GM19463 (cell line): ENCODE results near the gene GPATCH4.
"Not testable (repeated sequence)": the region's sequence is repeated elsewhere in the genome, so short reads cannot be mapped to it uniquely, and the experiment has no call there.

Source experiments
- ATAC-seq: cut with Tn5 transposase; IDR thresholded peaks from one replicate; pipeline ENCODE4 v1.9.1; 2021; ENCODE audit warnings: mild to moderate bottlenecking, moderate library complexity; ENCODE audit not compliant: unreplicated experiment

GPATCH4 gene

DNA sequence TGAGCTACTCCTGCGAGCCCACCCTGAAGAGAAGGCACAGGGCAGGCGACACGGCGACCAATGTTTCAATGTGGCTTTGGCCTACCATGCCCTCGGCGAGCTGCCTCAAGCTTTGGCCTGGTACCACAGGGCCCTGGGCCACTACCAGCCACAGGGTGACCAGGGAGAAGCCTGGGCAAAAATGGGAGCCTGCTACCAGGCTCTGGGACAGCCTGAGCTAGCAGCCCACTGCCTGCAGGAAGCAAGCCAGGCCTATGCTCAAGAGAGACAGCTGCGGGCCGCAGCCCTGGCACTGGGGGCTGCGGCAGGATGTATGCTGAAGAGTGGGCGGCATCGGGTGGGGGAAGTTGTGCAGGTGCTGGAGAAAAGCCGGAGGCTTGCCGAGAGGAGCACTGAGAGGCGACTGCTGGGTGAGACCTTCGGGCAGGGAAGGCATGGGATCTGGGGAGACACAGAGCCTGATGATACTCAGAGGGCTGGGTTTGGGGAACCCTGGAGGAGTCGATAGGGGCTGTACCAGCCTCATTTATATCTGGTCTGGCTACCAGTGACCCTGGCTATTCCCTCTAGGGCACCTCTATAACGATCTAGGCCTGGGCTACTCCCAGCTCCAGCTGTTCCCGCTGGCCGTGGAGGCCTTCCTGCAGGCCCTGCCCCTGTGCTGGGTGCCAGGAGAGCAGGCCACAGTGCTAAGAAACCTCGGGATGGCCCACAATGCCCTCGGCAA lies 19.5 kb downstream of the GPATCH4 start:
- peak; percentile 56 for ATAC-seq

DNA sequence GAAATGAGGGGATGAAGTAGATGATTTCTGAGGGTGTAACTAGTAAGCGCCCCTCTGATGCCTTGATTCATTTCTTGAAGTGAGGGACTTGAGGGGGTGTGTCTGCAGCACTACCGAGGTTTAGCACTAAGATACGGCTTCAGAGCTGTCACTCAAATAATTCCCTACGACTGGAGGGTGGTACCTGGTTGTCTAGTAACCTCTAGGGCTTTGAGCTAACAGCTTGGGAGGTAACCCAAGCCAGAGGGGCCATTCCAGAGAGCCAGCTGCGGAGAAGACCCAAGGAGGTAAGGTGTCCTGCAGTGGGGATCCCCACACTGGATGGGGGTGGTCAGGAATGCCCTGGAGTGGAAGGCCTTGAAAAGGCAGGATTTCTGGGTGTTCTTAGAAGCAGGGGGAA lies 21.8 kb downstream of the GPATCH4 start, which contains the start of gene TTC24:
Gene TTC24 (plus strand): TSS at position 252 of the 400 bp plus-strand sequence. CDS start 1,642 bp downstream, outside the sequence.
- ATAC-seq: no peak

DNA sequence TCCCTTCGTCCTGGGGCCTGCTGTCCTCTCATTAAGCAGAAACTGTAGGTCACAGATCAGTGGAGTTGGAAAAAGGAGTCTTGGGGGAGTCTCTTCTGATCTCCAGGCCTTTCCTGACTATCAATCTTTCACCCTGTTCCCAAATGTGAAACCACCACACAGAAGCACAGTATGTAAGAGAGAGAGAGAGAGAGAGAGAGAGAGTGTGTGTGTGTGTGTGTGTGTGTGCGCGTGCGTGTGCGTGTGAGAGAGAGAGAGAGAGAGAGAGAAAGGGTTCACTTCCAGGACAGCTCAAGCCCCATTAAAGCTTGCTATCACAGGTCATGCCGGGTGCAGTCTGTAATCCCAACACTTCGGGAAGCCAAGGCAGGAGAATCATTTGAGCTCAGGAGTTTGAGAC lies 23.2 kb downstream of the GPATCH4 start:
- no peak for ATAC-seq

DNA sequence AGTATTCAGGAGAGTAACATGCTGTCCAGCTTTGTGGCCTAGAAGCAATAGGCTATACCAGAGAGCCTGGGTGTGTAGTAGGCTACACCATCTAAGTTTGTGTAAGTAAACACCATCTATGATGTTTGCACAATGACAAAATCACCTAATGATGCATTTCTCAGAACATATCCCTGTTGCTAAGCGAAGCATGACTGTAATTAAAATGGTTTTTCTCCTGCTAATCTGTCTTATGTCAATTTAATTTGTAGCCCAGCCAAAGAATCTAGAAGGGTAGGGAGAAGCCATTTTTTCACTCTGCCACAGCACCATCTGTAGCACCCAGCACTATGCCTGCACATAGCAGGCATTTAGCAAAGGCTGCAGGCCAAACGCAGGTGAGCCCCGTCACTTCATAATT lies 23.7 kb downstream of the GPATCH4 start:
- ATAC-seq: no peak

DNA sequence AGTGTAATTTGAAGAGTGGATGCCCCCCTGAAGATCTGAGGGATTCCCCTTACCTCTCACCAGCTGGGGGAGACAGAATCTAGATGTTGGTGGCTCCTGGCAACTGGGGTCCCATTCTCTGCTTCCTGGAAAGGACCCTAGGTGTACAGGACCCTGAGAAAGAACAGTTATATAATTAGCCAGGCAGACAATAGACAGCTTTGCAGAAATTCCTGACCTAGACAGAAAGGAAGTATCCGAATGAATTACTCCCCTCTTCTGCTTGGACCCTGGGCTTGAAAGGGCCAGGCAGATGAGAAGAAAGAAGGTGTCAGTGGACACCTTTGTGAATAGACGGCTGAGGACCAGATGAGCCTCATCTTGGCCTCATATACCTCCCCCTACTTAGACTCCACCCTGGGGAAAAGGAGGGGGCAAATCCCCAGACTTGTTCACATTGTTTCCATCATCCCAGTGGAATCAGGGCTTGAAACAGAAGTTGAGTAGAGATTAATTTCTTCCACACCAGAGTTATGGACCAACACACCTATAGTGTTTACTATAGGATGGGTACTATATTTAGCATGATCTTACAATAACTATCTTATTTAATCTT lies 27.1 kb downstream of the GPATCH4 start:
- ATAC-seq: no peak

DNA sequence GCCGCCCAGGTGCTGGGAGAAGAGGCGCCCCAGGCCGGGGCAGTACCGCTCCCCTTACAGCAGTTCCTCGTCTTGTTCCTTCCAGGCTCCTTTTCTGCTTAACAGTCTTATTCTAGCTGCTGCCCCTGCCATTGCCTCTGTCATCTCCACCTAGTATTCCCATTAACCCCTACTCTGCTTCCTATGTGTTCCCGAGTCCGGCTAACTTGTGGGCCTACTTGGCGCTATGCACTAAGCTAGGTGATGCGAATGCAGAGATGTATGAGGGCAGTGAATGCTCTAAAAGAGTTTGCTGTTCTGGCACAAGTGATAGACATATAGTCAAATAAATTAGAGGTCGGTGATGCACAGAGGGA lies 28.6 kb downstream of the GPATCH4 start:
- no peak for ATAC-seq

DNA sequence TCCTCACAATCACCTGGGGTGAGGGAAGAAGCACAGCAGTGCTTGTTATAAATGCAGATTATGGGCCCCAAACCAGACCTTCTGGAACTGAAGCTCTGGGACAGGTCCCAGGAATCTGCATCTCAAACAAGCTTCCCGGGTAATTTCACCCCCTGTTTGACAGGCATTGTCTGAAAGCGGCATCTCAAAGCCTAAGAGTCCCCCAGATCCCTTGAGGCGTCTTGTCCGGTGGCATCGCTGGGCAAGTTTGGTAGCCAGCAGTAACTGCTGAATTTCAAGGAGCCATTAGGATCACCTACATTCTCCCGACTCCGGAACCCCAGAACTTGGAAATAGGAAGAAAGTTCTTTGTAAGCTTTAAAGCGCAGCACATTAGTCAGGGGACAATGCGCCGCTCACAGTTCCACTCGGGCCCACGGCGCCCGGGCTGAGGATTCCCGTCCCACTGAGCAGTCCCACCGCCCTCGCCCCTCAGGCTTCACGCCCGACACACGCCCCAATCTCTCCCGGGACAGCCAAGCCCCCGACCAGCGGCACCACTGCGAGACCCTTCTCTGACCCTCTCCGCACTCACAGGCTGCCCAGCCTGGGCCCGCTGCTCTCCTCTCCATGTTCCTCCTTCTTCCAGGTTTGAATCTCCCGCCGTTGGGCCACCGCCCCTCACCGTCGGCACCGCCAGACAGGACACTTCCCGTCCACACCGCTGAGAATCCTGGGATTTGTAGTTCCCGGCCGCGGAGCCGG lies 29.2 kb downstream of the GPATCH4 start, which contains the start of gene IQGAP3:
Gene IQGAP3 (minus strand): TSS at position 647 of the 744 bp plus-strand sequence. CDS start 36 bp downstream, at position 611.
- ATAC-seq: peak; percentile 92

DNA sequence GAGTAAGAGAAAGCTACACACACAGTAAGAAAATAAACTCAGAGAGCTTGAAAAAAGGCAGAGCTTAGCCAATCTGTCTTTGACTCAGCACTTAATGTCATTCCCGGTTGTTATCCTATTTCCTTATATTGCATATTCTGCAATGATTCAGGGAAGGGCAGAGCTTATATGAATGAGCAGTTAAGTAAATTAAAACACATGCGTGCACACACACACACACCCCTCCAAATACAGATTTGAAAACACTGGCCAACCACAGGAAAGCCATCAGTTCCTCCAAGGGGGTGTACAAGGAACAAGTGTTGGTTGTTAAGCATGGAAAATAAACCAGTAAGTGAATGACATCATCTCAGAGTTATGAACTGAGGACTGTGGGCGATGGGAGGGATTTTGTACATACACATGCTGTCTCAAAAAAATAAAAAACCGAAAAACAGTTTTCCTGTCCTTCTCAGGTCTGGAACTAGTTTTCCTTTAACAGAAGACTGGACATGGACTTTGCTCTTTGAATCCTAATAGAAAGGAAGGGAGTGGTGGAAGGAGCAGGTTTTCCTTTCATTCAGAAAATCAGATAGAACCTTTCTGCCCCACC lies 29.9 kb downstream of the GPATCH4 start:
- no peak for ATAC-seq

DNA sequence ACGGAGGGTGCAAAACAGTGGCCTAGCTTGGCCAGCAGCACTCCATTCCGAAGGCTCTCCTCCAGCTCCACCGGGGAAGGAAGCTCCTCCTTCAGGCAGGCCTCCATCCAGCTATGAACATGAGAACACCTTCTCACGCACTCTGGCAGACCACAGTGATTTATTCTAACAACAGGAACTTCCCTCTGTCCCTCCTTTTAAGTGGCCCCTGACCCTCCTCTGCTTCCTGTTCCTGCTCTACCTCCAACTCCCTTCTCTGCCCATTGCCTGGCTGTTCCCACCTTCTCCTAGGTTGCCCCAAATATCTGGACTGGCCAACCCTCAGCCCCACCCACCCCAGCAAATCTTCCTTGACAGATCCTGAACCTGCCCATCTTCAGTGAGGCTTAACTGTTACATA lies 34.8 kb downstream of the GPATCH4 start:
- no peak for ATAC-seq

DNA sequence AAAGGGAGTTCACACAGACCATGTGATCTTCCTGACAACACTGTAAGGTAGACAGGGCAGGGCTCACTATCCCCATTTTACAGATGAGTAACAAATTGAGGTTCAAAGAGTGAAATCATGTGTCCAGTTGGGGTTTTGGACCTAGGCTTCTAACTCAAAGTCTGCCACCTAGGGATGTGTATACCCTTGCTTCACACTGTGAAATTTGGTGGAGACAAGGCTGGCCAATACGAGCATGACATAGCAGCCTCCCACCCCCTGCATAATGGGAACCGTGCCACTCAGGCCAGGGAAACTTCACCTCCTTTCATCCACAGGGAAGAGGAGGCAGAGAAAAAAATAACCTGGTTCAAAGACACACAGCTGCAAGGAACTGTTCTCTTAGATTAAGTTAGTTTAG lies 35.8 kb downstream of the GPATCH4 start:
- no peak for ATAC-seq

DNA sequence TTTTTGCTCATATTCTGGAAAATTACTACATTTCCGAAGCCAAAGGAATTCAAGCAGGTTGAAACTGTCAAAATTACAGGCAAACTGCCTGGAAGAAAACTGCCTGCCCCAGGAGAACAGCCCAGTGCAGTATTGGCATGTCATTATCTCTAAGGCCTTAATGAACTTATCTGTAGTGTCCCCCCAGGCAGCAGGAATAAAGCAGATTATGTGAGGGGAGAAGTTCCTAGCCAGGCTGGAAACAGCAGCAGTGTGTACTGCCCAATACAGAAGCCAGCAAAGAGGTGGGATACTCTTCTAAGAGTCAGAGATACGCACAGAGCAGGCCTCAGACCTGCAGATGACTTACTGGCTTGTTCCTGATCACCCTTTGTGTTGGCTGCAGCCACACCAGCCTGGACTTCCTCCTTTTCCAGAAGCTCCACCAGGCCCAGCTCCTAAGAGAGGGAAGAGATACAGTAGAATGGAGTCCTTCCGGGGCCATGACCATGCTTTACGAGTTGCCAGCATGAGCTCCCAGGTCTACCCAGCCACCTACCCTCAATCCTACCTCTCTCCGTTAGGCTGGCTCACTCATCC lies 40.6 kb downstream of the GPATCH4 start:
- no peak for ATAC-seq

DNA sequence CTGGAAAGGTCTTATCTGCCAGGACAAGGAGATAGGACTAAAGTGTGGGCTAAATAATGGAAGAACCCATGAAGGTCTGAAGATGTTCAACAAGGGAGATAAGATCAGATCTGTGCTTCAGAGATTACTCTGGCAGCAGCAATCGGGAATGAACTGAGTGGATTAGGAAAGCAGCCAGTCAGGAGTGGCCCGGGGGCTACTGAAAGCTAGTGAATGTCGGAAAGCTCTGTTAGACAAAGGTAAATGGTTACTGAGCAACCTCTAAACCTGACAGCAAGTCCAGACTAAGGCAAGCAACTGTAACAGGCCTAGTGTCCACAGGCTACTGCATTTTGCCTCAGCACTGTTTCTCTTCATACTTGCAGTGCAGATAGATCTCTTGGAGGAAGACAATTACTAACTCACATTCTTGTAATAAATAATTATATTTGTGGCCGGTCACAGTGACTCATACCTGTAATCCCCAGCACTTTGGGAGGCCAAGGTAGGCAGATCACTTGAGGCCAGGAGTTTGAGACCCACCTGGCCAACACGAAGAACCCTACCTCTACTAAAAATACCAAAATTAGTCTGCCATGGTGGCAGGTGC lies 41.4 kb downstream of the GPATCH4 start:
- ATAC-seq: no peak

DNA sequence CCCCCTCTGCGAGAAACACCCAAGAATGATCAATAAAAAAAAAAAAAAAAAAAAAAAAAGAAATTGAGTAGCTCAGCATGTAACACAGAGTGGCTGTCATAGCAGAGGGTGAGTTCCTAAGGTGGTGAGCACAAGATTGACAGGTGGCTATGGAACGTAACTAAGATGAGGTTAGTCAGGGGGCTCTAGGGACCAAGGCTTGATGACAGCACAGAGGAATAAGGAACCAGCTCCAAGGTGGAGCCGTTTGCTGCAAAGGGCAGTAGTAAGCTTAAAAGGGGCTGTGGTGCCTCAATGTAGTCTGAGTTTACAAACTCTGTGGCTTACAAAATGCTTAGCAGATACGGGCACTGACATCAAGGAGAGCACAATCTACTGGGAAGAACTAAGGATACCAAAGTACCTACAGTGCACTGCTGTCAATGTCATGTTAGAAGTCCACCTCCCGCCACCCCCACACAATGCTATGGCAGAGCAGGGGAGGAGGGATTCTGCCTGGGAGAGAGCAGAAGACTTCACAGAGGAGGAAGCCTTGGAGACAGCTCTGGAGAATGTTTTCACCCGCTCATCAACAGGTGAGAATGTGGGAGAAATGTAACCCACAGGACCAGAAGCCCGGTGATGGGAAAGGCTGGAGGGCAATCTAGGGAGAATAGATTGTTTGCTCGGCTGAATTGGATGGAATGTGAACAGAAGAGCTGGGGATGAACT lies 42.0 kb downstream of the GPATCH4 start:
- no peak for ATAC-seq

DNA sequence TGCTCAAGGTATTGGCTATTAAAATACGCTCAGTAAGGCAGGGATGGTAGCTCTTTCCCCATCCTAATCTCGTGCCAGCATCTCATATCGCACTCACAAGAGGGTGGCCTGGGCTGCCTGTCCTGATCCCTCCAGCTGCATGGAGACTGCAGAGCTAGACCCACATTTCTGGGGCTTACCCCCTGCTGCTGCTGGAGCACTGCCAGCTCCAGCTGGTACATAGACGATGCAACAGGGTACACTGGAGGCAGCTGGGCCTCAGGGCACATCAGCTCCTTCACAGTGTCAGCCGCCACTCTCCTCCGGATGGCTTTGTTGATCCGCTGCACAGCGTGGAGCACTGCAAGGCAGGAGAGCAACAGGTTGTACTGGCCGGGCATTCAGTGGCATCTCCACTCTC lies 44.9 kb downstream of the GPATCH4 start:
- ATAC-seq: no peak

DNA sequence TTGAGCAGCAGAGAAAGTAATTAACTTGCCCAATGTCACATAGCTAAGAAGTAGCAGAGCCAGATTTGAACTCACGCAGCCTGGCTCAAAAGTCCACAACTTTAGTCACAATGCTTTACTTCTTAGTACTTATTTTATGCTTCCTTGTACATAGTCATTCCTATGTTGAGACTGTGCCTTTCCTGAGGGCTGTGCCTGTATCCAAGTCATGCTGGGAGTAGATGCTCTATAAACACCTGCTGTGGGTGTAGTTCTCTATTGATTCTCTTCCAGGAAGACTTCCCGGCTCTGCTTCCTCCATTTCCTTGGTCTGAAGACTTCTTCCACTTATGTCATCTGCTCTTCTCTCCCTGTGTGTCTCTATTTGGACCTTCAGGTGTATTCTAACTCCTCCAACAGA lies 45.6 kb downstream of the GPATCH4 start:
- ATAC-seq: no peak

DNA sequence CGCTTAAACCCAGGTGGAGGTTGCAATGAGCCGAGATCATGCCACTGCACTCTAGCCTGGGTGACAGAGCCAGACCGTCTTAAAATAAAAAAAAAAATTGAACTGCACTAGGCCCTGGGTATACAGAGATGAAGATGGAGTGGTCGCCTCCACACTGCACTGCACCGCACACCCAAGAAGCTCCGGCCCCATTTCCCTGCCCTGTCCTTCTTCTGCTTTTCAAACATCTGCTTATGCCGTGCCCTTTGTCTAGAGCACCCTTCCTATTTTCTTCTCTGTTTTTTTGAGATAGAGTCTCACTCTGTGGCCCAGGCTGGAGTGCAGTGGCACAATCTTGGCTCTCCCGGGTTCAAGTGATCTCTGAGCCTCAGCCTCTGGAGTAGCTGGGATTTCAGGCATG lies 46.3 kb downstream of the GPATCH4 start:
- no peak for ATAC-seq

DNA sequence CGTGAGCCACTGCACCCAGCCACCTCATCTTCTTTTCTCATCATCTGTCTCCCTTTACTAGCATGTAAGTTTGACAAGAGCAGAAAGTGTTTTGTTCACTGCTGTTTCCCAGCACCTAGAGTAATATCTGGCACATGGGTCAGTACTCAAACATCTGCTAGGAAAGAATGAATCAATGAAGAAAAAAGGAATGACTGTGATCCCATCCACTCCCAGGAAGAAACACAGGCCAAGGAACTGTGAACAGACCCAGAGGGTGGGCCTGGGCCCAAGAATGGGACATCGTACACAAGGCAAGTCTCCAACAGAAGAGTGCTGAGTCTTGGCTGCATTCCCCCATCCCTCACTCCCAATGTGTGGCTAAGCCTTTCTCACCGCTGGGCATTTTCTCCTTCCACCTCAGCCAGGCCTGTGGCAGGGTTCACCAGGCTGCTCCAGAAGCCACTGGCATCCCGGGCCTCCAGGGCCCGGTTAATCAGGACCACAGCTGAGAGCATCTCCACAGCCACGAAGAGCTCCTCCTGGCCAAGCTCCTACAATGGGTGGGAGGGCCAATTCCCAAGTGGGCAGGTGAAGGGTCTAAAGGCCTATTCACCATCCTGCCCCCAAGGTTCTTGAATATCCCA lies 47.3 kb downstream of the GPATCH4 start:
- ATAC-seq: no peak

DNA sequence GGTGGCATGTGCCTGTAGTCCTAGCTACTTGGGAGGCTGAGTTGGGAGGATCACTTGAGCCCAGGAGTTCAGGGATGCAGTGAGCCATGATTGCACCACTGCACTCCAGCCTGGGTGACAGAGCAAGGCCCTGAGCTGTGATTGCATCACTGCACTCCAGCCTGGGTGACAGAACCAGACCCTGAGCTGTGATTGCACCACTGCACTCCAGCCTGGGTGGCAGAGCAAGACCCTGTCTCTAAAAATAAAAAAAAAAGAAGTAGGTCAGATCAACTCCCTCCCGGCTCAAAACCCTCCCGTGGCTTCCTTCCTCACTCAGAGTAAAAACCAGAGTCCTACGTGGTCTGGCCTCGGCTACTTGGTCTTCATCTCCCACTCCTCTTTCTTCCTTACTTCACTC lies 48.3 kb downstream of the GPATCH4 start:
- not testable (repeated sequence) for ATAC-seq

DNA sequence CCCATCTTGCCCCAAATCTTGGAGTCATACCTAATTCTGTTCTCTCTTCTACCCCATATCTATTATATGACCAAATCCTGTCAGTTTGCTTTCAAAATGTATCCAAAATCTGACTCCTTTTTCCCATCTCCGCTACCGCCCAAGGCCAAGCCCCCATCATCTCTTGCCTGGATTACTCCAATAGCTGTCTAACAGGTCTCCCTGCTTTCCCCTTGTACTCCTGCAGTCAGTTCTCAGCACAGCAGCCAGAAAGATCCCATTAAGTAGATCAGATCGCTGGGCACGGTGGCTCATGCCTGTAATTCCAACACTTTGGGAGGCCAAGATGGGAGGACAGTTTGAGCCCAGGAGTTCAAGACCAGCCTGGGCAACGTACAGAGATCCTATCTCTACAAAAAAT lies 48.8 kb downstream of the GPATCH4 start:
- ATAC-seq: no peak

DNA sequence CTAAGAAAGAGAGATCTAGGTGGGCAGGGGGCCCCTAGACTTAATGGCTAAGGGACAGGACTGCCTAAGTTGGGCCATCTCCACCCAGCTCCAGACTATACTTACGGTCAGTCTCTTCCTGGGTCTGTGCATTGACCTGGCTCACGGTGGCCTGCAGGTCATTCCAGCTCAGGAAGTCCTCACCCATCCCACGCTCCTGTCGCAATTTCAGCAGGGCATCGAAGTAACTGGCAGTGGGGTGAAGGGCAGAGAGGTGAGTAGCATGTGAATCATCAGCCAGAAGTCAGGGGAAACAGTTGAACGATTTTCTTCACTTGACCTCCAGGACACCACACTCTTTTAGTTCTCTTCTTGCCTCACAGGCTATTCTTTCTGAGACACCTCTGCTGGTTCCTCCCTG lies 49.4 kb downstream of the GPATCH4 start:
- no peak for ATAC-seq
